Measurements from ENCODE around the gene C8G.

GRCh38 chr9:136920734-136921231, 24.3 kb upstream of the C8G start:
- TF ChIP-seq CTCF (IDR thresholded peaks at IDR 0.05) (no peak), EP300 (IDR thresholded peaks at IDR 0.05) (no peak)
